Right renal cortex interstitium (tissue), 3 donors: ENCODE results near the gene MYH13. TPM values are rescaled to one million over a fixed set of nuclear protein-coding genes. Genes with fewer than 3 reads are reported as not detected.
A peak's percentile ranks its signal among the peaks of the same experiment; 100 is the strongest.

ENCODE experiments used
- DNase-seq, 3 donors: peaks; one replicate each; pipeline ENCODE4 v3.0.0-alpha.2; 2013; ENCODE audit warnings: low read depth in 3 of 3, low spot score in 2 of 3
- polyA plus RNA-seq, 3 donors: library from polyadenylated mRNA; unstranded; fragments of 120-200 nt; gene quantifications; one replicate each; pipeline ENCODE4 v1.2.1, GENCODE V29; 2013; ENCODE audit not compliant: insufficient read length in 3 of 3

The MYH13 gene
- under 1 TPM; 0.12 to 0.26 (median 0.14) TPM for polyA plus RNA-seq

DNA sequence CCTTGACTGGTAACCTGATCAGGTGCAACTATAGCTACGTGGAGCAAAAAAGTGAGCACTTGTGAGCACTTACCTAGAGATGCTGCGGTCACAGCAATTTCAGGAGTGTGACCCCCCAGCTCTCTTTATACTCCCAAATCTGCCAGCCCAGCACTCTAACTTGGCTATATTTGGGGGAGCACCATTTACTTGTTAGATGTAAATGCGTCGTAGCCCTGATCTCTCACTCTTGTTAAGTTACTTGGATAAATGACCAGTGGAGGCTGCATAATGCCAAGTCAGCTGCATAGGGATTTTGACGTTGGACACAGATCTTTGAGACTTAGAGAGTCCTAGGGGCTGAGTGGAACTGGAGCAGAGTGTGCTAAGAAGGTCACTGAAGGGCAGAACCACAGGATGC is at the start of gene MYH13:
TSS of gene MYH13 (minus strand) at position 101 of the 400 bp plus-strand sequence. CDS start 8,476 bp downstream, outside the sequence.
- no peak for DNase-seq

GRCh38 chr17:10421900-10422542 is 49.2 kb upstream of the MYH13 start, which contains the start of gene MYH8:
Gene MYH8 (minus strand): TSS chr17:10421950. CDS start chr17:10420227, 1,723 bp downstream.
- DNase-seq: no peak

DNA sequence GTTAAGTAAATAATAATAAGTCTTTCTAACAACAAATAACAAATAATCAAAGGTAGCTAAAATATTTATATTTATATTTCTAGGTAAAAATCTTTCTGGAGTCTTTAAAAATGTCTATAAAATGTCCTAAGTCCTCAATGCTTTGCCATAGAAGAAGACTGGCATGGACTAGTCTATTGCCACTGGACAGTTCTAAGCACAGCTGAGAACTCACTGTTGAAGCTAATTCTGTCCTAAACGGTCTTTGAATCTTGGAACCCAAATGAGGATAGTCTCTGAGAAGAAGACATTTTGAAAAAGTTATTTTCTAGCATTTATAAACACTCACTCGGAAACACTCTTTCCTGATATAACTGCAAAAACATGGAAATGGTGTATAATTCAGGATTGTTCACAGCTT is 48.4 kb upstream of the MYH13 start:
- DNase-seq: no peak

DNA sequence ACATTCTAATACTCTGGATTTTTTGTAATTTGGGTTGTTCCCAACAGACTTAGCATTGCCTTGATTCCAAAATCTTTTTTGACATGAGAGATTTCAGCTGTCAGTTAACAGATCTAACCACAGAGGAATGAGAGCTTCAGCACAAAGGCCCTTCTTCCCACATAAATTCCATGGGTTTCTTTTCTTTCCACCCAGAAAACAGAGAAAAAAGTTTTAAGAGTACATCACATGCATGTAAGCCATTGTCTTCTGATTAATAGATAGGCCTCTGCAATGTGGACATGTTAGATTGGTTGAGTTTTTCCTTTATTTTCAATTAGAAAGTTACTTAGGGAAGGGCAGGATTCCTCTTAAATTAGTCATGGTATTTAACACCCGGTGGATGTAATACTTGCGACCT is 48.0 kb upstream of the MYH13 start:
- DNase-seq: no peak

DNA sequence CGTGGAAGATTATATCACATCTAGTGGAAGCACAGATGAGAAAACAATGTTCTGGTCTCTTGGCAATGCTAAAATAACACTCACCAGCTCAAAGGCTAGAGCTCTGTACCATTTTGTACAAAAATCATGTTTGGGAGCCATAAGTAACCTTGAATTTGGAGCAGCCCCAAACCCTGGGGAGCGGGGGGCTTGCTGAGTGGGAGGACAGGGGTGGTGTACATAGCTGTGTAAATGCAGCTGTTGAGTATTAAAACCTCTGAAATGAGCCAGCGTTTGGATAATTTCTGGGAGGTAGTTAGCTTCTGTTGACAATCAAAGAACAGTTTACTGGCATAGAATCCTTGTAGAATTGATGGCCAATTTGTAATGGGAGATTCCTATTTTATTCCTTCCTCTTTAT is 44.6 kb upstream of the MYH13 start:
- DNase-seq: no peak

DNA sequence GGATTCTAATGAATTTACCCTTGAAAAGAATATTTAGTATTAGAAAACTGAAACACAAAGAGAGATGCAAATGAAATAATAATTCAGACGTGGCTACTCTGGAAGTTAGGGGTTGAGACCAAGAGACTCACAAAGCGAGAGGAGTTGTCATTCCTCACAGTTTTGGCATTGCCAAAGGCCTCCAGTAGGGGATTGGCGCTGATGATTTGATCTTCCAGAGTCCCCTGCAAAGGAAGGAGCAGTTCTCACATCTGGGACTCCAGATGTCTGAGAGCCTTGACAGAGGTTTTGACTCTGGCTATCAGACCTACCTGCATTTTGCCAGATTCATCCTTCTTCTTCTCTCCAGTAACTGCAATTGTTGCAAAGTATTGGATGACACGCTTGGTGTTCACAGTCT is 42.4 kb upstream of the MYH13 start:
- DNase-seq: no peak

GRCh38 chr17:10403589-10403988 is 30.8 kb upstream of the MYH13 start:
- DNase-seq: no peak

- no peak for DNase-seq
These were observed 25.5 kb upstream of the MYH13 start for GRCh38 chr17:10398352-10398751.

DNA sequence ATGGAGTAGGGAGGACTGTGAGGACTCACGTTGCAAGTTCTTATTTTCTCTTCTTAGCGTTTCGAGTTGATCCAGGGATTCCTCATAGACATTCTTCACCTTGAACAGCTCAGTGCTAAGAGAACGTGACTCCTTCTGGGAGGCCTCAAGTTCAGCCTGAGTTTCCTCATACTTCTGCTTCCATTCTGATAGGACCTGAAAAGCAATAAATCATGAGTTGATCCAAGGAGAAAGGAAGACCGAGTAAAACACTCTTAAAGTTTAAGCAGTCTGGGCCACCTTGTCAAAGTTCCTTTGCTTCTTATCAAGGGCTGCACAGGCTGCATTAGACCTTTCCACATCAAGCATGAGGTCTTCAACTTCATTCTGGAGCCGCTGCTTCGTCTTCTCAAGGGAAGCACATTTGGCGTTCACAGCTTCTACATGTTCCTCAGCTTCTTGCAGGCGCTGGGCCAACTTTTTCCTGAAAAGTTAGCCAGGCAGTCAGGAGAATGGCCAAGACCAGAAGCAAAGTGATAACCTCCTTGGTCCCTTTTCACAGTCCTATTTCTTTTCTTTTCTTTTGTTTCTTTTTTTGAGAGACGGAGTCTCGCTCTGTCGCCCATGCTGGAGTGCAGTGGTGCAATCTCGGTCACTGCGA is 23.8 kb upstream of the MYH13 start:
- no peak for DNase-seq

DNA sequence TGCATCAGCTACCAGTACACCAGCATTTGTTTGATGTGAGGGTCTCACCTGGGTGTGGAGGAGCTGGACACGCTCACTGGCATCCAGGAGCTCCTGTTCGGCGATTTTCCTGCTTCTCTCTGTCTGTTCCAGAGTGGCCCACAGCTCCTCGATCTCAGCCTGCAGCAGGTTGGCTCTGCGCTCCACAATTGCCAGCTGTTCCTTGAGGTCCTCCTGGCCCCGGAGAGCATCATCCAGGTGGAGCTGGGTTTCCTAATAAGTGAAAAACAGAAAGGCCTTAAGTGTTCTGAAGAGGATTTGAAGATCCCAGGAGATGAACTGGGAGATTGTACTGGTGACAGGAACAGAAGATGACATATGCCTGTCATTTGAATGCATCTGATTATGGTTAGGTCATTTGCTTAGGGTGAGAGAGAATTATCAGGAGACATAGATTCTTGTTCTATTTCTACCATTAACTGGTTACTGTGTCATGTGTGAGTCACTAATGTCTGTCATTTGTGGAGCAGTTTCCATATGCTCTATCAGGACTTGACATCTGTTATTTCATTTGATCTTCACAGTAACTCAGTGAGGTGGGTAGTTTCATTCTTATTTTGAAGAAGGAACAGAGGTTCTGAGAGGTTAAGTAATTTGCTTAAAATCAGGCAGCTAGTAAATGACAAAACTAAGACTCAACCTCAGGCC is 21.5 kb upstream of the MYH13 start:
- no peak for DNase-seq

GRCh38 chr17:10392880-10393279 is 20.1 kb upstream of the MYH13 start:
- DNase-seq: no peak

DNA sequence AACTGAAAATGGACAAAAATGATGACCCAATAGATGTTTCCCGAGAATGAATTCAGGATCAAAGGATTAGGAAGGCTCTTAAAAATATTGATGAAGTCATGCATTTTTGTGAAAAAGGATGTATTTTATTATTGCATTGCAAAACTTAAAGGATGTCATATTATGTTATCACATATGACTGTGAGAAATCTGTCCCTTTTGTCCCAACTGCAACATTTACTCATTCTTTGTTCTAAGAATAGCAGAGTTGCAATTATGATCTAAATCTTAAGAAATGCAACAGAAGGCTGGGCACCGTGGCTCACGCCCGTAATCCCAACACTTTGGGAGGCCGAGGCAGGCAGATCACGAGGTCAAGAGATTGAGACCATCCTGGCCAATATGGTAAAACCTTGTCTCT is 13.1 kb upstream of the MYH13 start:
- DNase-seq: no peak

DNA sequence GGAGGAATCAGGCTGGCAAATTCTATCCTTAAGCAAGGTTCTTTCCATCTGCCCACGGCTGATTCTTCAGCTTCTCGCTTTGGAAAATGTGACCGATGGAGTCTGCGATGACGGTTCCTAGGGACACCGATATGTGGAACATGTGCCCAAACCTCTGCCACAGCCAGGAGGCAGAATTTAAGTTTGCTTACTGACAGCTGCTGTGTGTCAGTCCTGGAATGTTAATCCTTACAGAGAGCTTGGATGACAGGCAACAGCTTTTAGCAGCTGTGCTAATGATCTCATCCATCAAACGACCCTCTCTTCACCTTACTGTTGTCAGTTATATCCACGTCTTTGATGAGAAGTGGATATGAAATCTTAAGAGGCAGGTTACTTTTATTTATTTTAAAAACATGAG is 11.4 kb upstream of the MYH13 start:
- peak; percentile 43 to 52 (median 47) for DNase-seq

- DNase-seq: no peak
These were observed 8.0 kb upstream of the MYH13 start for GRCh38 chr17:10380631-10381408.

- no peak for DNase-seq
These were observed 2.7 kb downstream of the MYH13 start for GRCh38 chr17:10370016-10370608.

DNA sequence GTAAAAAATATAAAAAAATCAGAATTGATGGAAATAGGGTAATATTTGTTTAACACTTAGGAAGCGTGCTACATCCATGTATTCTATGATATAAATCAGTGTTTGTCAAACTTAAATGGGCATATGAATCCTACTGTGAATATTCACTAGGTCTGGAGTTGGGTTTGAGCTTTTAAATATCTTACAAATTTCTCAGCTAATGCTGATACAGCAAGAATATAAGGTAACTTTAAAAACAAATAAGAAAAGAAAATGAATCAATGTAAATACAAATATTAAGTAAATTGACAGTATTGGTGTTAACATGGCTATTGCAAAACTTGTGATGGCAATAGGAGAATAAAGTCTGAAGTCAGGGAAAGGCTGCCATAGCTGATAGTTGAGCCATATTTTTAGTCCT is 3.6 kb downstream of the MYH13 start:
- DNase-seq: no peak

- no peak for DNase-seq
These were observed 4.2 kb downstream of the MYH13 start for GRCh38 chr17:10368561-10368960.

DNA sequence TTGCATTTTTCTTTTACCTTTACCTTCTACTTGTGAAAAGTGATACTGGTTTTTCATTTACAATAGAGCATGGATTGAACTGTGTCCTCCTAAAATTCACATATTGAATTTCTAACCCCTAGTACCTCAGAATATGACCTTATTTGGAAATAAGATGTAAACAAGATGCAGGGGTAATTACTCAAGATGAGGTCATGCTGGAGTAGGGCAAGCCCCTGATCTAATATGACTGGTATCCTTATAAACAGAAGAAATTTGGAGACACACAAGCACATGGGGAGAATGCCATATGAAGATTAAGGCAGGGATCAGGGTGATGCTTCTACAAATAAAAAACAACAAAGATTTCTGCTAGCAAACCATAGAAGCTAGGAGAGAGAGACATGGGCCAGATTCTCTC is 12.2 kb downstream of the MYH13 start:
- DNase-seq: no peak

- DNase-seq: no peak
These were observed 15.0 kb downstream of the MYH13 start for GRCh38 chr17:10357768-10358167.

DNA sequence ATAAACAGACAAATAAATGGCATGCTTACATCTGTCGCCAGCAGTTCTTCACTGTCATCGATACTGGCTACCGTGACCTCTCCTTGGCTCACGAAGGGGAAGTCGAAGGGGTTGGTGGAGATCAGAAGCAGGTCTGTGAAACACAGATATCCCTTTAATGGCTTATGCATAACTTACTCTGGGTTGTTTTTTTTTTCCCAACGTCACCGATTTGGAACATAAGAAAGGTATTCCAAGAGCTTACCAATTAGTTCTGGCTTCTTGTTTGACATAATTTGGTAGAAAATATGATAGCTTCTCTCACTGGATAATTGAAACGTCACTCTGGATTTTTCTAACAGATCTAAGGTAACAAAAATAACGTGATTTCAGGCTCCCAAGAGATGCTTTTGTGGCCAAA is 18.2 kb downstream of the MYH13 start:
- no peak for DNase-seq

GRCh38 chr17:10352893-10353292 is 19.9 kb downstream of the MYH13 start:
- DNase-seq: no peak
